Astrocyte (in vitro differentiated cells and primary cell): ENCODE data around the gene PRRT3. TPM values are rescaled to one million over a fixed set of nuclear protein-coding genes. Genes with fewer than 3 reads are reported as not detected.

ENCODE experiments used
- DNase-seq: peaks from one replicate; pipeline ENCODE4 v3.0.0-alpha.2; 2010; ENCODE audit warnings: low read depth
- FAIRE-seq: peaks from 2 replicates; lab custom pipeline; 2011; peaks lifted over from hg19 to GRCh38; lab: Jason Lieb, UNC
- H2AFZ ChIP-seq: 2 replicates; pipeline ENCODE4 v1.6.0; 2012; ENCODE audit warnings: low read depth, low read length, inconsistent platforms
- H3K27ac ChIP-seq: 2 replicates; pipeline ENCODE4 v1.5.1; 2011; ENCODE audit warnings: low read depth, low read length, inconsistent platforms
- H3K27me3 ChIP-seq: 2 replicates; pipeline ENCODE4 v1.6.0; 2011; ENCODE audit warnings: low read length, inconsistent platforms; ENCODE audit not compliant: insufficient read depth
- H3K36me3 ChIP-seq: 2 replicates; pipeline ENCODE4 v1.5.1; 2011; ENCODE audit warnings: low read length, inconsistent platforms; ENCODE audit not compliant: insufficient read depth
- H3K4me1 ChIP-seq: 2 replicates; pipeline ENCODE4 v1.5.1; 2011; ENCODE audit warnings: low read length, inconsistent platforms; ENCODE audit not compliant: insufficient read depth
- H3K4me2 ChIP-seq: 2 replicates; pipeline ENCODE4 v1.6.0; 2012; ENCODE audit warnings: low read length, inconsistent platforms
- H3K4me3 ChIP-seq: 2 replicates; pipeline ENCODE4 v1.5.1; 2011; ENCODE audit warnings: low read depth, mild to moderate bottlenecking, low read length, inconsistent platforms; ENCODE audit not compliant: insufficient read depth
- H3K79me2 ChIP-seq: 2 replicates; pipeline ENCODE4 v1.6.0; 2012; ENCODE audit warnings: mild to moderate bottlenecking, low read length, inconsistent platforms; ENCODE audit not compliant: insufficient read depth
- H3K9ac ChIP-seq: 2 replicates; pipeline ENCODE4 v1.6.0; 2012; ENCODE audit warnings: mild to moderate bottlenecking, low read length, inconsistent platforms
- H3K9me3 ChIP-seq: 2 replicates; pipeline ENCODE4 v1.5.1; 2012; ENCODE audit warnings: low read depth, mild to moderate bottlenecking, low read length, inconsistent platforms; ENCODE audit not compliant: insufficient read depth
- H4K20me1 ChIP-seq: 2 replicates; pipeline ENCODE4 v1.6.0; 2012; ENCODE audit warnings: low read length, inconsistent platforms; ENCODE audit not compliant: insufficient read depth
- H3K27ac Mint-ChIP-seq: one replicate; pipeline ENCODE4 v1.8.0; 2021; ENCODE audit warnings: mild to moderate bottlenecking, mixed read lengths; ENCODE audit not compliant: unreplicated experiment
- H3K27me3 Mint-ChIP-seq: one replicate; pipeline ENCODE4 v1.8.0; 2021; ENCODE audit warnings: low read depth, mixed read lengths; ENCODE audit not compliant: unreplicated experiment
- H3K36me3 Mint-ChIP-seq: one replicate; pipeline ENCODE4 v1.8.0; 2021; ENCODE audit warnings: low read depth, mixed read lengths; ENCODE audit not compliant: unreplicated experiment
- H3K4me1 Mint-ChIP-seq: one replicate; pipeline ENCODE4 v1.8.0; 2021; ENCODE audit warnings: low read depth, mixed read lengths; ENCODE audit not compliant: unreplicated experiment
- H3K4me3 Mint-ChIP-seq: one replicate; pipeline ENCODE4 v1.8.0; 2021; ENCODE audit warnings: mild to moderate bottlenecking, moderate library complexity, mixed read lengths; ENCODE audit not compliant: unreplicated experiment
- H3K9me3 Mint-ChIP-seq: one replicate; pipeline ENCODE4 v1.8.0; 2021; ENCODE audit warnings: mild to moderate bottlenecking, mixed read lengths; ENCODE audit not compliant: unreplicated experiment
- CTCF ChIP-seq: IDR thresholded peaks from 2 replicates; pipeline ENCODE4 v1.5.1; 2011; ENCODE audit warnings: low read depth, mild to moderate bottlenecking, inconsistent platforms, low read length, moderate library complexity; ENCODE audit not compliant: insufficient read depth
- EZH2 ChIP-seq: IDR thresholded peaks from 2 replicates; pipeline ENCODE4 v1.6.1; 2012; ENCODE audit warnings: mild to moderate bottlenecking, low read length, inconsistent platforms; ENCODE audit not compliant: insufficient read depth
- total RNA-seq: library from RNA; stranded (reverse); gene quantifications from 2 replicates; pipeline ENCODE4 v1.2.1, GENCODE V29; 2021

The PRRT3 gene
- total RNA-seq, 1 donor from 2014 or later: 2.4 TPM

- Mint-ChIP-seq H3K27me3 (no peaks in the 10 kb centered on the region), H3K36me3 (peaks cover 7% of the 10 kb centered on the region), H3K4me1 (peaks cover 14% of the 10 kb centered on the region), H3K9me3 (no peaks in the 10 kb centered on the region), H3K27ac (no peak overlapping the region), H3K4me3 (no peak overlapping the region)
- FAIRE-seq: no peak
- H3K9ac ChIP-seq: no peak overlapping the region
- H3K27me3 ChIP-seq: no peaks in the 10 kb centered on the region
- H3K4me1 ChIP-seq: peaks cover 16% of the 10 kb centered on the region
- H3K9me3 ChIP-seq: no peaks in the 10 kb centered on the region
- H3K4me2 ChIP-seq: no peak overlapping the region
- H3K27ac ChIP-seq: no peak overlapping the region
- peaks cover 17% of the 10 kb centered on the region for H4K20me1 ChIP-seq
- DNase-seq: no peak
- no peak overlapping the region for H3K4me3 ChIP-seq
- peaks cover 17% of the 10 kb centered on the region for H3K79me2 ChIP-seq
- TF ChIP-seq EZH2 (no peak), CTCF (no peak)
- H3K36me3 ChIP-seq: peaks cover 14% of the 10 kb centered on the region
- no peak overlapping the region for H2AFZ ChIP-seq
Measured at GRCh38 chr3:9978710-9979305, 26.6 kb upstream of the PRRT3 start.

- H3K4me3 ChIP-seq: no peak overlapping the region
- Mint-ChIP-seq H3K27me3 (no peaks in the 10 kb centered on the region), H3K36me3 (peaks cover 8% of the 10 kb centered on the region), H3K4me1 (peaks cover 14% of the 10 kb centered on the region), H3K4me3 (no peak overlapping the region), H3K9me3 (no peaks in the 10 kb centered on the region), H3K27ac (peak overlapping the region; percentile 94)
- H2AFZ ChIP-seq: no peak overlapping the region
- peaks cover 16% of the 10 kb centered on the region for H3K4me1 ChIP-seq
- H3K36me3 ChIP-seq: peaks cover 19% of the 10 kb centered on the region
- peak; percentile 98 for DNase-seq
- H4K20me1 ChIP-seq: peaks cover 5% of the 10 kb centered on the region
- peak overlapping the region; percentile 48 for H3K4me2 ChIP-seq
- FAIRE-seq: peak; percentile 71
- TF ChIP-seq CTCF (no peak), EZH2 (no peak)
- H3K9ac ChIP-seq: peak overlapping the region; percentile 62
- H3K79me2 ChIP-seq: peaks cover 9% of the 10 kb centered on the region
- H3K27ac ChIP-seq: peak overlapping the region; percentile 71
- no peaks in the 10 kb centered on the region for H3K9me3 ChIP-seq
- no peaks in the 10 kb centered on the region for H3K27me3 ChIP-seq
Measured at GRCh38 chr3:9976721-9977709, 24.8 kb upstream of the PRRT3 start.
